ENCODE measurements around the gene ARHGEF39. TPM values are rescaled to one million over a fixed set of nuclear protein-coding genes. Genes with fewer than 3 reads are reported as not detected.

ARHGEF39 gene
- total RNA-seq, 4 donors from 2014 or later: 0.88 to 2.2 TPM; not detected in 2

GRCh38 chr9:35673132-35674024, 8.4 kb upstream of the ARHGEF39 start, which contains the start of gene CA9:
TSS of gene CA9 (plus strand) at chr9:35673928. CDS start at chr9:35673960, 32 bp downstream.
- TF ChIP-seq CTCF (IDR thresholded peaks at IDR 0.05; ENCODE audit: low read depth): no peak

- TF ChIP-seq CTCF (IDR thresholded peaks at IDR 0.05; ENCODE audit: low read depth): no peak
Observed at GRCh38 chr9:35669331-35670145, 4.5 kb upstream of the ARHGEF39 start.

- TF ChIP-seq CTCF (IDR thresholded peaks at IDR 0.05; ENCODE audit: low read depth): no peak
Observed at GRCh38 chr9:35667939-35668338, 2.9 kb upstream of the ARHGEF39 start.

GRCh38 chr9:35666549-35666948, 1.6 kb upstream of the ARHGEF39 start:
- TF ChIP-seq CTCF (IDR thresholded peaks at IDR 0.05; ENCODE audit: low read depth): no peak

- TF ChIP-seq CTCF (IDR thresholded peaks at IDR 0.05; ENCODE audit: low read depth): no peak
Observed at GRCh38 chr9:35666045-35666444, 1.1 kb upstream of the ARHGEF39 start.

- no peak for TF ChIP-seq CTCF (IDR thresholded peaks at IDR 0.05; ENCODE audit: low read depth)
Observed at GRCh38 chr9:35665471-35665818, 450 bp upstream of the ARHGEF39 start.

GRCh38 chr9:35662437-35662836, 2.6 kb downstream of the ARHGEF39 start:
- no peak for TF ChIP-seq CTCF (IDR thresholded peaks at IDR 0.05; ENCODE audit: low read depth)

Data from subcutaneous adipose tissue (tissue), 4 donors.